Right kidney (tissue), 1 donor: ENCODE measurements around the gene GDA.
"Not testable (repeated sequence)": the region's sequence is repeated elsewhere in the genome, so short reads cannot be mapped to it uniquely, and the experiment has no call there.

Experiments used
- DNase-seq: peaks from one replicate; pipeline ENCODE4 v3.0.0-alpha.2; 2016

GDA gene

DNA sequence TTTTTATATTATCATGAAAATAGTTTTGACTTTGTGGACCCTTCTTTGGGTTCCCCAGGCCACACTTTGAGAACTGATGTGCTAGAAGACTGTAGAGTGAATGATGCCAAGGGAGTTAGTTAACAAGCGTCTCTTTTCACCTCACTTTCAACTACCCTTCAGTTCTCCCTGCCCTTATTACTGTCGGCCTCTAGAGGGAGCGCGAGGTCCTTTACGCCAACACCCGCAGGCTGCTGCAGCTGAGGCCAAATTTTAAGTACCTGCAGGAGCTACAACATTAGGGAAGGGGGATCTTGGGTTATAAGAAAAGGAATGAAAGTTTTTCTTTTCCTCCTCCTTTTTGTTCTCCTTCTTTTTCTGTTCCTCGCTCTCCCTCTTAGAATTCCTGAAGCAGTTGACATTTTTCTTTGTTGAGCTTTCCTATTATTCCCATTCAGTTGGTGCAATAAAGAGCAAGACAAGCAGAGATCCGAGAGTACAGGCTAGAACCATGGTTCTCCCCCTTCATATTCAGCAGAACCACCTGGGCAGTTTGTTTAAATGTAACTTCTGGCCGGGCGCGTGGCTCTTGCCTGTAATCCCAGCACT, 131.8 kb downstream of the GDA start:
- DNase-seq: peak; percentile 41

DNA sequence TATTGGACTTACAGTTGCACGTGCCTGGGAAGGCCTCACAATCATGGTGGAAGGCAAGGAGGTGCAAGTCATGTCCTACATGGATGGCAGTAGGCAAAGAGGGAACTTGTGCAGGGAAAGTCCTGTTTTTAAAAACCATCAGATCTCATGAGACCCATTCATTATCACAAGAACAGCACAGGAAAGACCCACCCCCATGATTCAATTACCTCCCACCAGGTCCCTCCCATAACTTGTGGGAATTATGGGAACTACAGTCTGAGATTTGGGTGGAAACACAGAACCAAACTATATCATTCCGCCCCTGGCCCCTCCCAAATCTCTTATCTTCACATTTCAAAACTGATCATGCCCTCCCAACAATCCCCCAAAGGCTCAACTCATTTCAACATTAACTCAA, 140.2 kb downstream of the GDA start:
- DNase-seq: no peak

DNA sequence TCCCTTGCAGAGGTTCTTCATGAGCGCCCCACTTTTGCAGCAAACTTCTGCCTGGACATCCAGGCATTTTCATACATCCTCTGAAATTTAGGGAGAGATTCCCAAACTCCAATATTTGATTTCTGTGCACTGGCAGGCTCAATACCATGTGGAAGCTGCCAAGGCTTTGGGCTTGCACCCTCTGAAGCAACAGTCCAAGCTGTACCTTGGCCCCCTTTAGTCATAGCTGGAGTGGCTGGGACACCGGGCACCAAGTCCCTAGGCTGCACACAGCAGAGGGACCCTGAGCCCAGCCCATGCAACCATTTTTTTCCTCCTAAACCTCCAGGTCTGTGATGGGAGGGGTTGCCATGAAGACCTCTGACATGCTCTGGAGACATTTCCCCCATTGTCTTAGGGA, 141.1 kb downstream of the GDA start:
- DNase-seq: no peak

GRCh38 chr9:72291576-72291975, 142.3 kb downstream of the GDA start:
- DNase-seq: not testable (repeated sequence)

- no peak for DNase-seq
These were observed 143.0 kb downstream of the GDA start for GRCh38 chr9:72292256-72292682.

- no peak for DNase-seq
These were observed 143.8 kb downstream of the GDA start for GRCh38 chr9:72292874-72293607.

DNA sequence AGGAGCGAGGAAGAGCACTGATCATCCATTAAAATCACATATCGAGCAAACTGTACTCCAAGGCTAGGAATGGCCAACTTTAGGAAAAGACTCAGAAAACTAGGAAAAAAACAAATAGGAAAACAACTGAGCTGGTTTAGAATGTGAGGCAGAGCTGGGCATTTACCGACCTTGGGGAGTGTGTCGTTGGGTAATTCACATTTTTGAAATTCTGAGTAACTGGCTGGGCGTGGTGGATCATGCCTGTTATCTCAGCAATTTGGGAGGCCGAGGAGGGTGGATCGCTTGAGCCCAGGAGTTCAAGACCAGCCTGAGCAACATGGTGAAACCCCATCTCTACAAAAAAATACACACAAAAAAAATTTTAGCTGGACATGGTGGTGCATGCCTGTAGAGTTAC, 145.7 kb downstream of the GDA start:
- DNase-seq: no peak

- DNase-seq: no peak
These were observed 148.3 kb downstream of the GDA start for GRCh38 chr9:72297516-72297915.

GRCh38 chr9:72299017-72299603, 149.9 kb downstream of the GDA start:
- DNase-seq: no peak

DNA sequence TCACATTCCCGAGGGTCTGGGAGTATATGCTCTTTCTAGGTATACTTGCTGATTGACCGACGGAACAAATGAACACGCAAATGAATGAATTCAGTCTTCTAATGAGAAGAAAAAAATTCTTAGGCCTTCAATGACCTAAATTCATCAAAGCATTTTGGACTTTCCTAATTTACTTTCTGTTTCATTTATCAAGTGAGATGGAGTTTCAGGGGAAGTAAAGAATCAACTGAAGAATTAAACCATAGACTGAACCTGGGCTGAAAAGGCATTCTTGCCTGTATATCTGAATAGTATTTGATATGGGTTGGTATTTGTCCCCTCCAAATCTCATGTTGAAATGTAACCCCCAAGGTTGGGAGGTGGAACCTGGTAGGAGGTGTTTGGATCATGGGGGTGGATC, 151.6 kb downstream of the GDA start:
- no peak for DNase-seq
